NCI-H187 treated with DMSO at 0.1 percent for 48 hours (cell line): ENCODE measurements around the gene ADARB2.
"Not testable (repeated sequence)": the region's sequence is repeated elsewhere in the genome, so short reads cannot be mapped to it uniquely, and the experiment has no call there.

Source experiments
- DNase-seq: peaks from one replicate; lab custom pipeline; 2025; lab: John Stamatoyannopoulos, UW

The ADARB2 gene

GRCh38 chr10:1463971-1464370 lies 273.4 kb downstream of the ADARB2 start:
- DNase-seq: not testable (repeated sequence)

- no peak for DNase-seq
Observed at GRCh38 chr10:1462994-1463633, 274.2 kb downstream of the ADARB2 start.

GRCh38 chr10:1462521-1462920 lies 274.8 kb downstream of the ADARB2 start:
- no peak for DNase-seq

- no peak for DNase-seq
Observed at GRCh38 chr10:1462032-1462431, 275.3 kb downstream of the ADARB2 start.

GRCh38 chr10:1461016-1461415 lies 276.3 kb downstream of the ADARB2 start:
- no peak for DNase-seq

GRCh38 chr10:1459664-1460063 lies 277.7 kb downstream of the ADARB2 start:
- not testable (repeated sequence) for DNase-seq

GRCh38 chr10:1454951-1455350 lies 282.4 kb downstream of the ADARB2 start:
- peak; percentile 62 for DNase-seq

GRCh38 chr10:1454428-1454827 lies 282.9 kb downstream of the ADARB2 start:
- no peak for DNase-seq

- no peak for DNase-seq
Observed at GRCh38 chr10:1452777-1453176, 284.5 kb downstream of the ADARB2 start.

- no peak for DNase-seq
Observed at GRCh38 chr10:1451941-1452340, 285.4 kb downstream of the ADARB2 start.

- no peak for DNase-seq
Observed at GRCh38 chr10:1451362-1451888, 285.9 kb downstream of the ADARB2 start.

- no peak for DNase-seq
Observed at GRCh38 chr10:1449572-1450205, 287.6 kb downstream of the ADARB2 start.

GRCh38 chr10:1449021-1449420 lies 288.3 kb downstream of the ADARB2 start:
- no peak for DNase-seq

GRCh38 chr10:1448252-1448930 lies 288.9 kb downstream of the ADARB2 start:
- no peak for DNase-seq

- DNase-seq: no peak
Observed at GRCh38 chr10:1444826-1445225, 292.5 kb downstream of the ADARB2 start.

- DNase-seq: no peak
Observed at GRCh38 chr10:1440897-1441296, 296.4 kb downstream of the ADARB2 start.

GRCh38 chr10:1434912-1435692 lies 302.2 kb downstream of the ADARB2 start:
- DNase-seq: no peak

GRCh38 chr10:1434202-1434601 lies 303.1 kb downstream of the ADARB2 start:
- DNase-seq: peak; percentile 60

- DNase-seq: no peak
Observed at GRCh38 chr10:1432161-1432560, 305.2 kb downstream of the ADARB2 start.

- DNase-seq: no peak
Observed at GRCh38 chr10:1431229-1431628, 306.1 kb downstream of the ADARB2 start.

- not testable (repeated sequence) for DNase-seq
Observed at GRCh38 chr10:1427521-1428186, 309.7 kb downstream of the ADARB2 start.

GRCh38 chr10:1426786-1427185 lies 310.5 kb downstream of the ADARB2 start:
- DNase-seq: no peak
